HG03432 (cell line): ENCODE results near the gene PLAAT3.
"Not testable (repeated sequence)": the region's sequence is repeated elsewhere in the genome, so short reads cannot be mapped to it uniquely, and the experiment has no call there.

Source experiments
- ATAC-seq: cut with Tn5 transposase; IDR thresholded peaks from one replicate; pipeline ENCODE4 v1.9.1; 2021; ENCODE audit warnings: mild to moderate bottlenecking, moderate library complexity; ENCODE audit not compliant: unreplicated experiment

The PLAAT3 gene

GRCh38 chr11:63609536-63609935 is 4.7 kb downstream of the PLAAT3 start:
- ATAC-seq: no peak

GRCh38 chr11:63608353-63609345 is 5.6 kb downstream of the PLAAT3 start:
- ATAC-seq: no peak

- no peak for ATAC-seq
These were observed 11.1 kb downstream of the PLAAT3 start for GRCh38 chr11:63603180-63603518.

- not testable (repeated sequence) for ATAC-seq
These were observed 11.7 kb downstream of the PLAAT3 start for GRCh38 chr11:63602290-63603179.

GRCh38 chr11:63599211-63600122 is 14.8 kb downstream of the PLAAT3 start:
- no peak for ATAC-seq

DNA sequence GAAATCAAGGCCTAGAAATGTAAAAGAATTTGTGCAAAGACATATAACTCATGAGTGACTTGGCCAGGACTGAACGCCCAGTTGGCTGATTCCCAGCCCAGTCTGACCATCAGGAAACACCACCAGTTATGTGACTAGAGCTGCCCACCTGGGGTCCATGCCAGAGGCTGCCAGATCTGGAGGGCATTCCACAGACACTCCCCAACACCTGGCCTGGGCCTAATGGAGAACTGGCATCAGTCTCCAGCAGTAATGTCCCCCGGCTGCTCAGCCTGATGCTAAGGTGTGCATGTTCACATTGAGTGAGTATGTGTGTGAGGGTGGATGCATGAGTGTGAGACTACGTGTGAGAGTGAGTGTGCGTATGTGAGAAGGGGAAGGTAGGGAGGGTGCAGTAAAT is 15.7 kb downstream of the PLAAT3 start:
- no peak for ATAC-seq

- no peak for ATAC-seq
These were observed 18.9 kb downstream of the PLAAT3 start for GRCh38 chr11:63595296-63595695.

DNA sequence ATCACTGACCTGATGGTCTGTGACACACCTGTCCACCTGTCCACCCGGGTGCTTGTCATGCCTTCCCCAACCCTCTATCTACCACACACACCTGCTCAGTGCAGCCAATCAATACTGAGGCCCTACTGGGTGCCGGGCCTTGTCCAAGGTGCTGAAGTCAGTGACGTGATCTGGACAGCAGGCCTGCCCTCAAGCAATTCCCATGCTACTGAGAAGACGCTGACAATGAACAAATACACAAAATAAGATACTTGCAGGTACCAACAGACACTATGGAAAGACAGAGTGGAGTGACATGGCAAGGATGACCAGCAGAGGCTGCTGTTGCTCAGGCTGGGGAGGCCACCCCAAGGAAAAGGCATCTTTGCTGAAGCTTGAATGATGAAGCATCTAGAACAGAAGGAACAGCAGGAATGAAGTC is 21.2 kb downstream of the PLAAT3 start:
- ATAC-seq: no peak

GRCh38 chr11:63590024-63590788 is 24.0 kb downstream of the PLAAT3 start:
- ATAC-seq: no peak

DNA sequence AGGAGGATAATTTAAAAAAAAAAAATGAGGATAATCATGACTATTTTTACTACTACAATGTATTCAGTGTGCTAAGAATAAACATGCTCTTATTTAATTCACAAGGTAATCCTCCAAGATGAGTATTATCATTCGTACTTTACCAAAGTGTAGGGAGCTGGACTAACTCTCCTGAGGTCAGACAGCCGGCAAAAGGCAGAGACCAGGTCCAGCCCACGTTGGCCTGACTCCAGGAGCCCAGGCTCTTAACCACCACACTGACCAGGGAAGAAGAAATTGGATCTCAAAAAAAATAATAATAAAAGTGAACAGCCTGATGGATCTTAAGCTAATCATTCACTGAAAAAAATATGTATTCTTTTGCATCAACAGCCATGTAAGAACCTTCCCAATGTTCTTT is 25.2 kb downstream of the PLAAT3 start:
- no peak for ATAC-seq

GRCh38 chr11:63586451-63587166 is 27.6 kb downstream of the PLAAT3 start:
- no peak for ATAC-seq

DNA sequence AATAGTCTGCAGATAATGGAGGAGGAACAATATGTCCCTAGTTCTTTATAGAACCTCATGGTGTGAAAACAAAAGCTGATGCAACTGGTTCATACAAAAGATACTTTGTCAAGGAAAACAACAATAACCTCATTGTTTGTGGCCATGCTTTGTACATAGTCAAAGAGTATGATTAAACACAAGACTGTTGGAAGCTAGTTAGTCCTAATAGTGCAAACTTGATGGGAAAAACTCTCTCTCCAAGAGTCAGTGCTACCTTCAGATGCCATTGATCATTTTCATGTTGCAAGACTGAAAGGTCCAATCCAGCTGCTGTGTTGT is 30.9 kb downstream of the PLAAT3 start:
- no peak for ATAC-seq

GRCh38 chr11:63581224-63581623 is 33.0 kb downstream of the PLAAT3 start:
- ATAC-seq: not testable (repeated sequence)

- not testable (repeated sequence) for ATAC-seq
These were observed 35.4 kb downstream of the PLAAT3 start for GRCh38 chr11:63578882-63579281.

DNA sequence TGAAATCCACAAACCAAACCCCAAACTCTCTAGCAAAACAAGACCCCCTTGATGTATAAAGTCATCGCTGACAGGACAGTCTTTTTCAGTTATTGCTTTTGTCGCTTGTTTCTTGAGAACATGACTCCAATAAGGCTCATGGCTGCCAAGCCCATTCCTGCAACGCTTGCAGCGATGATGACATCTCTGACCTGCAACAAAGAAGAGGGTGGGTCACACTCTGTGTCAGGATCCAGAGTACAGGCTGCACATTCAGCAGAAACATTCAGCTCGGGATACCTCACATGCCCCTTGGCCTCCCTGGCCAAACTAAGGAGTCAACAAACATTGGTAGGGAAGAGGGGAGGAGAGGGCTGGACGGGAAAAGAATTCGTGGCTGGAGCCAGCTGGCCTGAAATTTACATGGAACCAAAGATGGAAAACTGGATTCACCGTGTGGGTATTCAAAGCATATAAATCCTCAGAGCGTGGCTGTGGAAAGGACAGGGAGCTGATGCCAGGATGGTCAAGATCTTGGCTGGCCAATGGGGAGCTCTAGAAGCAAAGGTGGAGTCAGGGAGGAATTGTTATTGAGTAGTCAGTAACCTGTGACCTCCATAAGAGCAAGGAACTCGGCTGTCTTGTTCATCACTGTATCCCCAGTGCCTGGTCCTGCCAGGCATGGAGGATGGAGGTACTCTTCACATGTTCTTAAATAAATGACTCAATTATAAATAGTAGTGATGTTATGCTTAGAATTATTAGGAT is 39.2 kb downstream of the PLAAT3 start:
- no peak for ATAC-seq

DNA sequence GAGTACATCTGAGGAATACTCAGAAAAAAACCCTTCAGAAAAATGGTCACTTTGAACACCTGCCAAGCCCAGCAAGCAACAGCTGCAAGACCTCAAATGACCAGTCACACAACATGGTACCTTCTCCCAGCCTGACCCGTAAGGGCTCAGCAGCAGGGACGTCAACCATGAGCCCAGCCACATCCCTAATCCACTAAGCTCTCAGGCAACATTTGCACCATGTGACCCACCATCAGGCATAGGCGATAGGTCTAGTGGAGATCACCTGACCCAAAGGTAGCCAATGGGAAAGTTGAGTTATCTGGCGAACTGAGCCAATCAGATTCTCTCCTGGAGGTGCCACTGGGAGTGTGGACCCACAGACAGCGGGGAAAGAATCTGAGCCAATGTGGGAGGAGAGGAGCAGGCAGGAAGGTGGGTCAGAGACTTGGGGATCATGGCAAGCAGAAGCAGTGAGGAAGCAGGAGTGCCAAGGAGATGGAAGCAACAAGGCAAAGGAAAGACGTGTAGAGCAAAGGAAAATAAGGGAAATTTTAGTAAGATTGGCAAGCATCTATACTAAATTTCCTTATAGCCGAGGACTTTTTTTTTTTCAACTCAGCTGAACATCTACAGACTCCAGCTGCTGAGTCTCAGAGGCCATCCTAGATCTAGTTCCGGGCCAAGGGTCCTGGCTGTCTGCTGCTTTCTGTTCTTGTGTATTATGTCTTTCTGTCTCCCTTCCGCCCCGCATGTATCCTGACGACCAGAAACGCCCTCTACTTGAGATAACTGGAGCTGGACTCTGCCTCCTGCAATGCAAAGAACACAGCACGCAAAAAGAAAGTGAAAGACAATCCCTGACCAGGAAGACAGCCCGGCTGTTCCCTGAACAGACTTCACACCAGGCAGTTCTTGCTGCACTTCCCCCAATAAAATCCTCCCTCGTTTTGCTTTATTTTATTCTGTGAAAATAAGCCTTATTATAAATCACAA is 40.1 kb downstream of the PLAAT3 start:
- ATAC-seq: peak; percentile 53

- peak; percentile 45 for ATAC-seq
These were observed 42.1 kb downstream of the PLAAT3 start for GRCh38 chr11:63572026-63572688.
